A549 (cell line): ENCODE results near the gene MARK3. TPM values are rescaled to one million over a fixed set of nuclear protein-coding genes. Genes with fewer than 3 reads are reported as not detected.

Experiments
- ATAC-seq, 2 experiments: fragments of 200-7000 bp in 1 of 2; fragments of >200 bp in 1 of 2; cut with Nextera tagmentation in 1 of 2; cut with Tn5 transposase in 1 of 2; 3 replicates each; pipeline versions ENCODE4 v1.8.0 to v1.9.1; 2018 to 2020; ENCODE audit warnings: mild to moderate bottlenecking in 1 of 2, moderate library complexity in 1 of 2
- CTCF ChIA-PET: fragments of 300-600 bp; sonication (Branson Sonifier 250); formaldehyde crosslinking; extraction: SDS; loops from one replicate; lab custom pipeline; 2021; ENCODE audit warnings: antibody characterized with exemption, inconsistent platforms; lab: Yijun Ruan, JAX
- POLR2A ChIA-PET: fragments of 350-600 bp; formaldehyde crosslinking; extraction: SDS; loops from one replicate; lab custom pipeline; 2021; ENCODE audit warnings: antibody characterized with exemption, inconsistent platforms; lab: Yijun Ruan, JAX
- DNase-seq, 2 experiments: peaks; one replicate each; pipeline versions ENCODE4 v3.0.0 to v3.0.0-alpha.2; 2011 to 2016; ENCODE audit warnings: low read depth in 1 of 2, low spot score in 1 of 2
- FAIRE-seq: peaks from 2 replicates; lab custom pipeline; 2011; peaks lifted over from hg19 to GRCh38; lab: Jason Lieb, UNC
- H3K27ac ChIP-seq, 2 experiments: fragments of >200 bp; sonication (Bioruptor Twin); formaldehyde crosslinking; 3 replicates each; pipeline ENCODE4 v1.5.1; 2016 to 2017
- H3K4me1 ChIP-seq: fragments of >200 bp; sonication (Bioruptor Twin); formaldehyde crosslinking; 3 replicates; pipeline ENCODE4 v1.6.1; 2016
- H3K4me2 ChIP-seq: fragments of >200 bp; sonication (Bioruptor Twin); formaldehyde crosslinking; 3 replicates; pipeline ENCODE4 v1.6.1; 2016
- H3K4me3 ChIP-seq: fragments of >200 bp; sonication (Bioruptor Twin); formaldehyde crosslinking; 3 replicates; pipeline ENCODE4 v1.5.1; 2016
- H3K9me3 ChIP-seq: fragments of >200 bp; sonication (Bioruptor Twin); formaldehyde crosslinking; 3 replicates; pipeline ENCODE4 v1.6.1; 2016
- CBX2 ChIP-seq: fragments of 200-600 bp; sonication (generic); IDR thresholded peaks from 2 replicates; pipeline ENCODE4 v1.6.1; 2016; ENCODE audit warnings: low read depth, mild to moderate bottlenecking, borderline replicate concordance
- CBX8 ChIP-seq: fragments of 200-600 bp; sonication (generic); IDR thresholded peaks from 2 replicates; pipeline ENCODE4 v1.6.1; 2016
- CHD4 ChIP-seq: fragments of 200-600 bp; sonication (generic); IDR thresholded peaks from 2 replicates; pipeline ENCODE4 v1.6.1; 2016; ENCODE audit warnings: antibody characterized with exemption, mild to moderate bottlenecking, borderline replicate concordance
- CTCF ChIP-seq: fragments of >200 bp; sonication (Bioruptor Twin); formaldehyde crosslinking; IDR thresholded peaks from 3 replicates; pipeline ENCODE4 v1.5.1; 2016
- E2F6 ChIP-seq: IDR thresholded peaks from 2 replicates; pipeline ENCODE4 v1.6.1; 2012; ENCODE audit warnings: low read depth, borderline replicate concordance
- ESRRA ChIP-seq: fragments of 150-350 bp; IDR thresholded peaks from 2 replicates; pipeline ENCODE4 v1.6.1; 2014; ENCODE audit warnings: mild to moderate bottlenecking, low read length, borderline replicate concordance
- FOXS1 ChIP-seq: fragments of 250-450 bp; sonication (Bioruptor Pico); IDR thresholded peaks from 2 replicates; pipeline ENCODE4 v1.5.0; 2020; ENCODE audit warnings: mild to moderate bottlenecking, moderate library complexity
- GATA3 ChIP-seq: IDR thresholded peaks from 2 replicates; pipeline ENCODE4 v1.6.1; 2012; ENCODE audit warnings: borderline replicate concordance
- HDAC2 ChIP-seq: fragments of 200-600 bp; sonication (generic); IDR thresholded peaks from 2 replicates; pipeline ENCODE4 v1.6.1; 2016
- HMGXB4 ChIP-seq: fragments of 250-450 bp; sonication (Bioruptor Pico); IDR thresholded peaks from 2 replicates; pipeline ENCODE4 v1.5.0; 2021; ENCODE audit warnings: mild to moderate bottlenecking, moderate library complexity, borderline replicate concordance
- HOXB5 ChIP-seq: fragments of 250-450 bp; sonication (Bioruptor Pico); IDR thresholded peaks from 2 replicates; pipeline ENCODE4 v1.5.0; 2020; ENCODE audit warnings: mild to moderate bottlenecking, moderate library complexity
- KDM1A ChIP-seq: fragments of 200-600 bp; sonication (generic); IDR thresholded peaks from 2 replicates; pipeline ENCODE4 v1.6.1; 2016; ENCODE audit warnings: low read depth, mild to moderate bottlenecking
- MAFK ChIP-seq: fragments of 450-650 bp; IDR thresholded peaks from 2 replicates; pipeline ENCODE4 v1.6.1; 2014; ENCODE audit not compliant: partially characterized antibody
- NR3C1 ChIP-seq: fragments of >200 bp; sonication (Bioruptor Twin); formaldehyde crosslinking; IDR thresholded peaks from 3 replicates; pipeline ENCODE4 v1.6.1; 2017
- POLR2AphosphoS2 ChIP-seq: conservative IDR thresholded peaks from 2 replicates; pipeline ENCODE4 v1.6.1; 2012; ENCODE audit warnings: low read length, improper control_type of control experiment, inconsistent platforms
- RARB ChIP-seq: fragments of 250-450 bp; sonication (Bioruptor Pico); IDR thresholded peaks from 2 replicates; pipeline ENCODE4 v1.8.0; 2021; ENCODE audit warnings: mild to moderate bottlenecking, moderate library complexity
- RCOR1 ChIP-seq: fragments of 150-350 bp; IDR thresholded peaks from 2 replicates; pipeline ENCODE4 v1.6.1; 2014; ENCODE audit warnings: antibody characterized with exemption, low read length, low read depth
- REST ChIP-seq: fragments of 200-600 bp; sonication (generic); IDR thresholded peaks from 2 replicates; pipeline ENCODE4 v1.6.1; 2016; ENCODE audit warnings: antibody characterized with exemption, mild to moderate bottlenecking, moderate library complexity
- SREBF2 ChIP-seq: fragments of 450-650 bp; IDR thresholded peaks from 2 replicates; pipeline ENCODE4 v1.6.1; 2014; ENCODE audit warnings: mild to moderate bottlenecking, moderate library complexity
- ZC3H11A ChIP-seq: fragments of 450-650 bp; IDR thresholded peaks from 2 replicates; pipeline ENCODE4 v1.6.1; 2014; ENCODE audit warnings: antibody characterized with exemption, mild to moderate bottlenecking
- ZFP36 ChIP-seq: fragments of 450-650 bp; IDR thresholded peaks from 2 replicates; pipeline ENCODE4 v1.6.1; 2014; ENCODE audit warnings: borderline replicate concordance; ENCODE audit not compliant: partially characterized antibody
- ZNF302 ChIP-seq: fragments of 250-450 bp; sonication (Bioruptor Pico); IDR thresholded peaks from 2 replicates; pipeline ENCODE4 v1.9.0; 2021; ENCODE audit warnings: inconsistent platforms, mild to moderate bottlenecking, moderate library complexity
- WGBS: methylation state at CpG from one replicate; pipeline ENCODE4 v1.1.6; 2017; ENCODE audit errors: missing lambda C conversion rate; 5-methylcytosine and 5-hydroxymethylcytosine counted together
- polyA plus RNA-seq, 4 experiments: library from polyadenylated mRNA; depleted of rRNA in 3 of 4; stranded (reverse); fragments of >200 nt; fragmentation: RNase III in 1 of 4; extraction: RNeasy Plus Mini Kit Qiagen cat#74134 plus additional on column Dnase treatment in 1 of 4; gene quantifications; 2 replicates in 3 of 4; 3 replicates in 1 of 4; pipeline ENCODE4 v1.2.3, GENCODE V29; 2011 to 2017

MARK3 gene
- polyA plus RNA-seq, 2 of the 4 experiments (the other 2 are of a cell fraction): 59.7 to 97.6 TPM

- TF ChIP-seq REST: no peak
Observed at GRCh38 chr14:103476631-103477030, 91.4 kb downstream of the MARK3 start (continued).

- CTCF ChIA-PET: interaction anchor here (0.8 to 1.9 kb wide), 2 partner anchors 9 to 87 kb away, joined by 3 to 7 read pairs; no protein-coding TSS in a partner anchor
Observed at GRCh38 chr14:103480595-103480994, 95.4 kb downstream of the MARK3 start.

GRCh38 chr14:103483600-103483999 lies 98.4 kb downstream of the MARK3 start:
- Histone ChIP-seq H3K4me2 (no peak overlapping the region), H3K9me3 (no peaks in the 10 kb centered on the region), H3K4me1 (peaks cover 10% of the 10 kb centered on the region; the same call in 2 of the 3 replicates), H3K27ac (no peak overlapping the region), H3K4me3 (no peak overlapping the region)
- FAIRE-seq (no peak), DNase-seq (no peak), ATAC-seq (no peak)
- ChIA-PET CTCF (interaction anchor here (1.0 to 1.7 kb wide), 2 partner anchors 12 to 24 kb away, joined by 3 to 4 read pairs; no protein-coding TSS in a partner anchor), POLR2A (no interaction called here)
- 59% methylated on average over 5 of the region's 5 CpGs for WGBS
- TF ChIP-seq E2F6 (no peak), CHD4 (no peak), CBX8 (no peak), ESRRA (no peak), KDM1A (no peak), SREBF2 (no peak), NR3C1 (no peak), ZNF302 (no peak), FOXS1 (CRISPR knock-in tag) (no peak), ZC3H11A (no peak), CTCF (no peak), POLR2AphosphoS2 (no peak), HMGXB4 (CRISPR knock-in tag) (no peak), HOXB5 (CRISPR knock-in tag) (no peak), RCOR1 (no peak)

More at GRCh38 chr14:103480595-103480994, 95.4 kb downstream of the MARK3 start:
- Histone ChIP-seq H3K4me1 (no peaks in the 10 kb centered on the region), H3K9me3 (no peaks in the 10 kb centered on the region), H3K27ac (no peak overlapping the region), H3K4me2 (no peak overlapping the region), H3K4me3 (no peak overlapping the region)
- WGBS: 94% methylated on average over 3 of the region's 3 CpGs
- POLR2A ChIA-PET: no interaction called here
- no peak for ATAC-seq
- TF ChIP-seq ZFP36 (no peak), E2F6 (no peak), HDAC2 (no peak), KDM1A (no peak), MAFK (no peak), GATA3 (no peak), HMGXB4 (CRISPR knock-in tag) (no peak), HOXB5 (CRISPR knock-in tag) (no peak), CBX2 (no peak), RARB (CRISPR knock-in tag) (no peak)
- TF ChIP-seq, all 56 proteins: peak for 0
- FAIRE-seq: no peak
- no peak for DNase-seq
